HG03432 (cell line): ENCODE data around the gene OR51S1.
"Not testable (repeated sequence)": the region's sequence is repeated elsewhere in the genome, so short reads cannot be mapped to it uniquely, and the experiment has no call there.

ENCODE experiments used
- ATAC-seq: cut with Tn5 transposase; IDR thresholded peaks from one replicate; pipeline ENCODE4 v1.9.1; 2021; ENCODE audit warnings: mild to moderate bottlenecking, moderate library complexity; ENCODE audit not compliant: unreplicated experiment

The OR51S1 gene

GRCh38 chr11:4848908-4849532 is at the start of gene OR51S1:
TSS of gene OR51S1 (minus strand) at chr11:4849208. CDS start at chr11:4849208, 0 bp downstream.
- no peak for ATAC-seq

- no peak for ATAC-seq
Measured at GRCh38 chr11:4891996-4892640, 43.1 kb upstream of the OR51S1 start.

- ATAC-seq: no peak
Measured at GRCh38 chr11:4890279-4890678, 41.3 kb upstream of the OR51S1 start.

GRCh38 chr11:4887591-4887990 is 38.6 kb upstream of the OR51S1 start:
- ATAC-seq: no peak

- ATAC-seq: no peak
Measured at GRCh38 chr11:4886186-4886585, 37.2 kb upstream of the OR51S1 start.

GRCh38 chr11:4884361-4884760 is 35.4 kb upstream of the OR51S1 start:
- ATAC-seq: no peak

- ATAC-seq: no peak
Measured at GRCh38 chr11:4882543-4882942, 33.5 kb upstream of the OR51S1 start.

- ATAC-seq: no peak
Measured at GRCh38 chr11:4881860-4882500, 33.0 kb upstream of the OR51S1 start, which contains the start of gene OR51T1. TSS of gene OR51T1 (plus strand) at chr11:4881900. CDS start at chr11:4881900, 0 bp downstream.

GRCh38 chr11:4881188-4881587 is 32.2 kb upstream of the OR51S1 start:
- no peak for ATAC-seq

- no peak for ATAC-seq
Measured at GRCh38 chr11:4865855-4866254, 16.8 kb upstream of the OR51S1 start.

- no peak for ATAC-seq
Measured at GRCh38 chr11:4863876-4864275, 14.9 kb upstream of the OR51S1 start.

GRCh38 chr11:4862447-4863236 is 13.6 kb upstream of the OR51S1 start:
- no peak for ATAC-seq

- ATAC-seq: not testable (repeated sequence)
Measured at GRCh38 chr11:4854286-4854685, 5.3 kb upstream of the OR51S1 start.

GRCh38 chr11:4851033-4851432 is 2.0 kb upstream of the OR51S1 start:
- ATAC-seq: no peak

GRCh38 chr11:4839851-4840549 is 9.0 kb downstream of the OR51S1 start:
- ATAC-seq: no peak

- ATAC-seq: no peak
Measured at GRCh38 chr11:4830909-4831308, 18.1 kb downstream of the OR51S1 start.

- no peak for ATAC-seq
Measured at GRCh38 chr11:4830346-4830745, 18.7 kb downstream of the OR51S1 start.

- no peak for ATAC-seq
Measured at GRCh38 chr11:4826425-4826824, 22.6 kb downstream of the OR51S1 start.

- no peak for ATAC-seq
Measured at GRCh38 chr11:4825132-4825531, 23.9 kb downstream of the OR51S1 start.

GRCh38 chr11:4821021-4821420 is 28.0 kb downstream of the OR51S1 start, which contains the start of gene OR51F2:
TSS of gene OR51F2 (plus strand) at chr11:4821321. CDS start at chr11:4821422, 101 bp downstream.
- ATAC-seq: no peak

GRCh38 chr11:4809246-4809645 is 39.8 kb downstream of the OR51S1 start:
- no peak for ATAC-seq
